IMR-90 (cell line): ENCODE data around the gene CASTOR2. TPM values are rescaled to one million over a fixed set of nuclear protein-coding genes. Genes with fewer than 3 reads are reported as not detected.

ENCODE experiments used
- ATAC-seq: fragments of 200-7000 bp; cut with Tn5 transposase; 2 replicates; pipeline ENCODE4 v1.9.1; 2020; ENCODE audit warnings: low read depth, mild to moderate bottlenecking, moderate library complexity
- BruUV-seq: library from RNA; stranded (reverse); fragments of 400-500 nt; replicated peaks from 2 replicates; lab custom pipeline; 2021; lab: Mats Ljungman, UMichigan
- CTCF ChIA-PET: fragments of 300-600 bp; formaldehyde crosslinking; extraction: SDS; loops from one replicate; lab custom pipeline; 2021; ENCODE audit warnings: antibody characterized with exemption; lab: Yijun Ruan, JAX
- POLR2A ChIA-PET: fragments of 300-600 bp; sonication (Branson Sonifier 250); formaldehyde crosslinking; loops from one replicate; lab custom pipeline; 2022; ENCODE audit warnings: antibody characterized with exemption; ENCODE audit not compliant: unreplicated experiment; lab: Charles Lee
- DNase-seq: peaks from one replicate; pipeline ENCODE4 v3.0.0; 2013
- H2AFZ ChIP-seq: replicated peaks from 2 replicates; pipeline ENCODE3; 2013; ENCODE audit warnings: low read length, mild to moderate bottlenecking; ENCODE audit not compliant: poor library complexity
- H2AK5ac ChIP-seq: 2 replicates; pipeline ENCODE4 v1.6.1; 2013; ENCODE audit warnings: low read depth, low read length, inconsistent platforms
- H2AK9ac ChIP-seq: replicated peaks from 2 replicates; pipeline ENCODE3; 2013; ENCODE audit warnings: mild to moderate bottlenecking, low read depth, low read length, moderate library complexity; ENCODE audit not compliant: poor library complexity
- H2BK120ac ChIP-seq: 2 replicates; pipeline ENCODE4 v1.6.1; 2013; ENCODE audit warnings: low read depth, low read length, inconsistent platforms
- H2BK15ac ChIP-seq: 3 replicates; pipeline ENCODE4 v1.6.1; 2013; ENCODE audit warnings: low read depth, low read length, inconsistent platforms
- H2BK20ac ChIP-seq: 2 replicates; pipeline ENCODE4 v1.6.1; 2013; ENCODE audit warnings: low read depth, mild to moderate bottlenecking, inconsistent platforms, low read length, moderate library complexity
- H2BK5ac ChIP-seq: 2 replicates; pipeline ENCODE4 v1.6.1; 2013; ENCODE audit warnings: mild to moderate bottlenecking, low read depth, low read length, inconsistent platforms; ENCODE audit not compliant: poor library complexity, severe bottlenecking
- H3K14ac ChIP-seq: replicated peaks from 2 replicates; pipeline ENCODE4 v1.6.1; 2013; ENCODE audit warnings: low read depth, low read length, inconsistent platforms
- H3K18ac ChIP-seq: 2 replicates; pipeline ENCODE4 v1.6.1; 2013; ENCODE audit warnings: low read depth, low read length, control low read depth
- H3K23ac ChIP-seq: 2 replicates; pipeline ENCODE4 v1.6.1; 2013; ENCODE audit warnings: low read depth, low read length, inconsistent platforms
- H3K27ac ChIP-seq: 2 replicates; pipeline ENCODE4 v1.5.1; 2013; ENCODE audit warnings: mild to moderate bottlenecking, control low read depth, low read length; ENCODE audit not compliant: insufficient read depth
- H3K27me3 ChIP-seq: 2 replicates; pipeline ENCODE4 v1.6.1; 2013; ENCODE audit warnings: low read length; ENCODE audit not compliant: control insufficient read depth, insufficient read depth
- H3K36me3 ChIP-seq: 2 replicates; pipeline ENCODE4 v1.6.1; 2013; ENCODE audit warnings: low read length, mixed read lengths; ENCODE audit not compliant: control insufficient read depth, insufficient read depth
- H3K4ac ChIP-seq: 2 replicates; pipeline ENCODE4 v1.6.1; 2013; ENCODE audit warnings: low read depth, low read length, inconsistent platforms
- H3K4me1 ChIP-seq: 2 replicates; pipeline ENCODE4 v1.6.1; 2013; ENCODE audit warnings: low read length, mixed read lengths; ENCODE audit not compliant: control insufficient read depth, insufficient read depth
- H3K4me2 ChIP-seq: 2 replicates; pipeline ENCODE4 v1.6.1; 2013; ENCODE audit warnings: low read depth, mild to moderate bottlenecking, control low read depth, low read length, moderate library complexity
- H3K4me3 ChIP-seq: 2 replicates; pipeline ENCODE4 v1.5.1; 2013; ENCODE audit warnings: low read depth, mild to moderate bottlenecking, control low read depth, low read length, moderate library complexity; ENCODE audit not compliant: insufficient read depth
- H3K56ac ChIP-seq: 2 replicates; pipeline ENCODE4 v1.6.1; 2013; ENCODE audit warnings: low read length, inconsistent platforms; ENCODE audit not compliant: insufficient read depth; ENCODE audit errors: extremely low read depth
- H3K79me1 ChIP-seq, 2 experiments: 2 replicates each; pipeline ENCODE4 v1.6.1; 2013; ENCODE audit warnings: low read length in 2 of 2, inconsistent platforms in 1 of 2, low read depth in 1 of 2
- H3K9ac ChIP-seq: 2 replicates; pipeline ENCODE4 v1.6.1; 2013; ENCODE audit warnings: low read depth, low read length, control low read depth
- H3K9me1 ChIP-seq: 2 replicates; pipeline ENCODE4 v1.6.1; 2013; ENCODE audit warnings: low read length, inconsistent platforms; ENCODE audit not compliant: insufficient read depth
- H3K9me3 ChIP-seq: 2 replicates; pipeline ENCODE4 v1.6.1; 2013; ENCODE audit warnings: low read length; ENCODE audit not compliant: control insufficient read depth, insufficient read depth
- H4K20me1 ChIP-seq: 2 replicates; pipeline ENCODE4 v1.6.1; 2013; ENCODE audit warnings: low read length, inconsistent platforms; ENCODE audit not compliant: insufficient read depth
- H4K5ac ChIP-seq: 2 replicates; pipeline ENCODE4 v1.6.1; 2013; ENCODE audit warnings: mild to moderate bottlenecking, low read depth, low read length, control low read depth
- H4K8ac ChIP-seq, 2 experiments: 2 replicates each; pipeline ENCODE4 v1.6.1; 2013; ENCODE audit warnings: low read depth in 2 of 2, low read length in 2 of 2, control low read depth in 1 of 2, inconsistent platforms in 1 of 2
- H4K91ac ChIP-seq: 2 replicates; pipeline ENCODE4 v1.6.1; 2013; ENCODE audit warnings: low read depth, low read length, inconsistent platforms; ENCODE audit not compliant: insufficient read depth
- BHLHE40 ChIP-seq: fragments of 150-350 bp; IDR thresholded peaks from 2 replicates; pipeline ENCODE4 v1.6.1; 2016; ENCODE audit warnings: mild to moderate bottlenecking, low read depth, low read length
- CHD1 ChIP-seq: IDR thresholded peaks from 2 replicates; pipeline ENCODE4 v1.6.1; 2012; ENCODE audit warnings: low read depth, low read length, improper control_type of control experiment
- ELK1 ChIP-seq: fragments of 150-350 bp; IDR thresholded peaks from 2 replicates; pipeline ENCODE4 v1.6.1; 2016; ENCODE audit warnings: low read depth, mild to moderate bottlenecking, low read length, moderate library complexity, borderline replicate concordance
- FOS ChIP-seq: fragments of 150-350 bp; IDR thresholded peaks from 2 replicates; pipeline ENCODE4 v1.6.1; 2016; ENCODE audit warnings: low read depth, low read length
- MAFK ChIP-seq: IDR thresholded peaks from 2 replicates; pipeline ENCODE4 v1.6.1; 2012; ENCODE audit warnings: low read depth, low read length, improper control_type of control experiment
- MXI1 ChIP-seq: IDR thresholded peaks from 2 replicates; pipeline ENCODE4 v1.6.1; 2012; ENCODE audit warnings: low read depth, mild to moderate bottlenecking, low read length, moderate library complexity, borderline replicate concordance
- NFE2L2 ChIP-seq: fragments of 150-350 bp; IDR thresholded peaks from 2 replicates; pipeline ENCODE4 v1.6.1; 2016; ENCODE audit warnings: low read depth, mild to moderate bottlenecking, low read length
- POLR2A ChIP-seq: IDR thresholded peaks from 2 replicates; pipeline ENCODE4 v1.6.1; 2012; ENCODE audit warnings: mild to moderate bottlenecking, low read depth, low read length
- RAD21 ChIP-seq: IDR thresholded peaks from 2 replicates; pipeline ENCODE4 v1.6.1; 2012; ENCODE audit warnings: low read length, improper control_type of control experiment
- RFX5 ChIP-seq: IDR thresholded peaks from 2 replicates; pipeline ENCODE4 v1.8.0; 2012; ENCODE audit warnings: low read depth, mild to moderate bottlenecking, low read length, moderate library complexity
- SMC3 ChIP-seq: fragments of 150-350 bp; IDR thresholded peaks from 2 replicates; pipeline ENCODE4 v1.6.1; 2016; ENCODE audit warnings: low read depth, mild to moderate bottlenecking, antibody characterized with exemption, low read length, moderate library complexity
- WGBS, 2 experiments: methylation state at CpG; one replicate each; pipeline versions ENCODE4 v1.1.5 to v1.1.7; 2013; ENCODE audit warnings: missing lambda C conversion rate in 2 of 2; ENCODE audit not compliant: insufficient read length in 1 of 2; ENCODE audit errors: extremely low coverage in 2 of 2; 5-methylcytosine and 5-hydroxymethylcytosine counted together
- dilution Hi-C: fragments of 300-500 bp; cut with HindIII; formaldehyde crosslinking; loops from one replicate; pipeline ENCODE4 v1.14.3; 2018; ENCODE audit warnings: low sequenced_read_pairs; ENCODE audit not compliant: unreplicated experiment
- in situ Hi-C: fragments of 300-500 bp; cut with MboI; formaldehyde crosslinking; loops from 3 replicates; pipeline ENCODE4 v1.14.3; 2019; ENCODE audit warnings: low sequenced_read_pairs, inconsistent platforms, mixed read lengths
- intact Hi-C: fragments of 100-400 bp; cut with micrococcal nuclease; formaldehyde crosslinking; loops from 2 replicates; pipeline ENCODE4 v1.10.0; 2022
- polyA plus RNA-seq, 3 experiments: library from polyadenylated mRNA; depleted of rRNA; stranded (reverse); fragments of >200 nt; gene quantifications; 2 replicates each; pipeline ENCODE4 v1.2.3, GENCODE V29; 2012; ENCODE audit warnings: low replicate concordance in 1 of 3
- total RNA-seq: library from RNA; depleted of rRNA; stranded (reverse); fragments of >200 nt; gene quantifications from 2 replicates; pipeline ENCODE4 v1.2.3, GENCODE V29; 2012

The CASTOR2 gene
- total and polyA plus RNA-seq, 2 of the 4 experiments (the other 2 are of a cell fraction): 5.2 to 8.0 TPM

- H3K9me1 ChIP-seq: peaks cover 3% of the 10 kb centered on the region; the same call in 1 of the 2 replicates
- H2BK5ac ChIP-seq: no peak overlapping the region
- in situ Hi-C loops (no loop called here), dilution Hi-C loops (no loop called here), intact Hi-C loops (no loop called here)
- no TSS peak for BruUV-seq
- no peak overlapping the region for H3K4me2 ChIP-seq
- H2AK5ac ChIP-seq: no peak overlapping the region
- H4K20me1 ChIP-seq: no peaks in the 10 kb centered on the region
- H2BK20ac ChIP-seq: no peak overlapping the region
- TF ChIP-seq FOS (no peak), SMC3 (no peak), NFE2L2 (no peak), POLR2A (no peak), MAFK (no peak), CHD1 (no peak), RAD21 (no peak), MXI1 (no peak), ELK1 (no peak), BHLHE40 (no peak), RFX5 (no peak)
- H2BK15ac ChIP-seq: no peak overlapping the region
- H3K79me1 ChIP-seq: peaks cover 0 to 35% of the 10 kb centered on the region in 2 experiments; a peak in 3 of 4 replicates
- no peak overlapping the region for H3K9ac ChIP-seq
- no peak overlapping the region for H4K91ac ChIP-seq
- no peak overlapping the region for H3K56ac ChIP-seq
- no peaks in the 10 kb centered on the region for H3K9me3 ChIP-seq
- no peak overlapping the region for H4K8ac ChIP-seq
- H3K4me3 ChIP-seq: no peak overlapping the region
- ATAC-seq: no peak
- no peak overlapping the region for H2BK120ac ChIP-seq
- DNase-seq: no peak
- H3K36me3 ChIP-seq: peaks cover 42% of the 10 kb centered on the region
- ChIA-PET CTCF (no interaction called here), POLR2A (no interaction called here)
- no peak overlapping the region for H3K18ac ChIP-seq
- no peak overlapping the region for H3K23ac ChIP-seq
- no peak overlapping the region for H3K4ac ChIP-seq
- H2AK9ac ChIP-seq: no peak overlapping the region
- no peaks in the 10 kb centered on the region for H3K4me1 ChIP-seq
- 100% methylated on average over 1 of the region's 9 CpGs; no CpG with 5 or more reads in 1 of the 2 experiments for WGBS, 2 experiments
- H3K27me3 ChIP-seq: no peaks in the 10 kb centered on the region
- H4K5ac ChIP-seq: no peak overlapping the region
- H2AFZ ChIP-seq: no peak overlapping the region
- H3K14ac ChIP-seq: no peak overlapping the region
- H3K27ac ChIP-seq: no peak overlapping the region
Observed at GRCh38 chr7:75066521-75066920, 102.0 kb downstream of the CASTOR2 start.
